IMR-90 (cell line): ENCODE results near the gene ZNF594. TPM values are rescaled to one million over a fixed set of nuclear protein-coding genes. Genes with fewer than 3 reads are reported as not detected.
"Not testable (repeated sequence)": the region's sequence is repeated elsewhere in the genome, so short reads cannot be mapped to it uniquely, and the experiment has no call there.

ENCODE experiments used
- ATAC-seq: fragments of 200-7000 bp; cut with Tn5 transposase; 2 replicates; pipeline ENCODE4 v1.9.1; 2020; ENCODE audit warnings: low read depth, mild to moderate bottlenecking, moderate library complexity
- BruUV-seq: library from RNA; stranded (reverse); fragments of 400-500 nt; replicated peaks from 2 replicates; lab custom pipeline; 2021; lab: Mats Ljungman, UMichigan
- CTCF ChIA-PET: fragments of 300-600 bp; formaldehyde crosslinking; extraction: SDS; loops from one replicate; lab custom pipeline; 2021; ENCODE audit warnings: antibody characterized with exemption; lab: Yijun Ruan, JAX
- POLR2A ChIA-PET: fragments of 300-600 bp; sonication (Branson Sonifier 250); formaldehyde crosslinking; loops from one replicate; lab custom pipeline; 2022; ENCODE audit warnings: antibody characterized with exemption; ENCODE audit not compliant: unreplicated experiment; lab: Charles Lee
- DNase-seq: peaks from one replicate; pipeline ENCODE4 v3.0.0; 2013
- H2AFZ ChIP-seq: replicated peaks from 2 replicates; pipeline ENCODE3; 2013; ENCODE audit warnings: low read length, mild to moderate bottlenecking; ENCODE audit not compliant: poor library complexity
- H2AK5ac ChIP-seq: 2 replicates; pipeline ENCODE4 v1.6.1; 2013; ENCODE audit warnings: low read depth, low read length, inconsistent platforms
- H2AK9ac ChIP-seq: replicated peaks from 2 replicates; pipeline ENCODE3; 2013; ENCODE audit warnings: mild to moderate bottlenecking, low read depth, low read length, moderate library complexity; ENCODE audit not compliant: poor library complexity
- H2BK120ac ChIP-seq: 2 replicates; pipeline ENCODE4 v1.6.1; 2013; ENCODE audit warnings: low read depth, low read length, inconsistent platforms
- H2BK15ac ChIP-seq: 3 replicates; pipeline ENCODE4 v1.6.1; 2013; ENCODE audit warnings: low read depth, low read length, inconsistent platforms
- H2BK20ac ChIP-seq: 2 replicates; pipeline ENCODE4 v1.6.1; 2013; ENCODE audit warnings: low read depth, mild to moderate bottlenecking, inconsistent platforms, low read length, moderate library complexity
- H2BK5ac ChIP-seq: 2 replicates; pipeline ENCODE4 v1.6.1; 2013; ENCODE audit warnings: mild to moderate bottlenecking, low read depth, low read length, inconsistent platforms; ENCODE audit not compliant: poor library complexity, severe bottlenecking
- H3K14ac ChIP-seq: replicated peaks from 2 replicates; pipeline ENCODE4 v1.6.1; 2013; ENCODE audit warnings: low read depth, low read length, inconsistent platforms
- H3K18ac ChIP-seq: 2 replicates; pipeline ENCODE4 v1.6.1; 2013; ENCODE audit warnings: low read depth, low read length, control low read depth
- H3K23ac ChIP-seq: 2 replicates; pipeline ENCODE4 v1.6.1; 2013; ENCODE audit warnings: low read depth, low read length, inconsistent platforms
- H3K27ac ChIP-seq: 2 replicates; pipeline ENCODE4 v1.5.1; 2013; ENCODE audit warnings: mild to moderate bottlenecking, control low read depth, low read length; ENCODE audit not compliant: insufficient read depth
- H3K27me3 ChIP-seq: 2 replicates; pipeline ENCODE4 v1.6.1; 2013; ENCODE audit warnings: low read length; ENCODE audit not compliant: control insufficient read depth, insufficient read depth
- H3K36me3 ChIP-seq: 2 replicates; pipeline ENCODE4 v1.6.1; 2013; ENCODE audit warnings: low read length, mixed read lengths; ENCODE audit not compliant: control insufficient read depth, insufficient read depth
- H3K4ac ChIP-seq: 2 replicates; pipeline ENCODE4 v1.6.1; 2013; ENCODE audit warnings: low read depth, low read length, inconsistent platforms
- H3K4me1 ChIP-seq: 2 replicates; pipeline ENCODE4 v1.6.1; 2013; ENCODE audit warnings: low read length, mixed read lengths; ENCODE audit not compliant: control insufficient read depth, insufficient read depth
- H3K4me2 ChIP-seq: 2 replicates; pipeline ENCODE4 v1.6.1; 2013; ENCODE audit warnings: low read depth, mild to moderate bottlenecking, control low read depth, low read length, moderate library complexity
- H3K4me3 ChIP-seq: 2 replicates; pipeline ENCODE4 v1.5.1; 2013; ENCODE audit warnings: low read depth, mild to moderate bottlenecking, control low read depth, low read length, moderate library complexity; ENCODE audit not compliant: insufficient read depth
- H3K56ac ChIP-seq: 2 replicates; pipeline ENCODE4 v1.6.1; 2013; ENCODE audit warnings: low read length, inconsistent platforms; ENCODE audit not compliant: insufficient read depth; ENCODE audit errors: extremely low read depth
- H3K79me1 ChIP-seq, 2 experiments: 2 replicates each; pipeline ENCODE4 v1.6.1; 2013; ENCODE audit warnings: low read length in 2 of 2, inconsistent platforms in 1 of 2, low read depth in 1 of 2
- H3K9ac ChIP-seq: 2 replicates; pipeline ENCODE4 v1.6.1; 2013; ENCODE audit warnings: low read depth, low read length, control low read depth
- H3K9me1 ChIP-seq: 2 replicates; pipeline ENCODE4 v1.6.1; 2013; ENCODE audit warnings: low read length, inconsistent platforms; ENCODE audit not compliant: insufficient read depth
- H3K9me3 ChIP-seq: 2 replicates; pipeline ENCODE4 v1.6.1; 2013; ENCODE audit warnings: low read length; ENCODE audit not compliant: control insufficient read depth, insufficient read depth
- H4K20me1 ChIP-seq: 2 replicates; pipeline ENCODE4 v1.6.1; 2013; ENCODE audit warnings: low read length, inconsistent platforms; ENCODE audit not compliant: insufficient read depth
- H4K5ac ChIP-seq: 2 replicates; pipeline ENCODE4 v1.6.1; 2013; ENCODE audit warnings: mild to moderate bottlenecking, low read depth, low read length, control low read depth
- H4K8ac ChIP-seq, 2 experiments: 2 replicates each; pipeline ENCODE4 v1.6.1; 2013; ENCODE audit warnings: low read depth in 2 of 2, low read length in 2 of 2, control low read depth in 1 of 2, inconsistent platforms in 1 of 2
- H4K91ac ChIP-seq: 2 replicates; pipeline ENCODE4 v1.6.1; 2013; ENCODE audit warnings: low read depth, low read length, inconsistent platforms; ENCODE audit not compliant: insufficient read depth
- WGBS, 2 experiments: methylation state at CpG; one replicate each; pipeline versions ENCODE4 v1.1.5 to v1.1.7; 2013; ENCODE audit warnings: missing lambda C conversion rate in 2 of 2; ENCODE audit not compliant: insufficient read length in 1 of 2; ENCODE audit errors: extremely low coverage in 2 of 2; 5-methylcytosine and 5-hydroxymethylcytosine counted together
- dilution Hi-C: fragments of 300-500 bp; cut with HindIII; formaldehyde crosslinking; loops from one replicate; pipeline ENCODE4 v1.14.3; 2018; ENCODE audit warnings: low sequenced_read_pairs; ENCODE audit not compliant: unreplicated experiment
- in situ Hi-C: fragments of 300-500 bp; cut with MboI; formaldehyde crosslinking; loops from 3 replicates; pipeline ENCODE4 v1.14.3; 2019; ENCODE audit warnings: low sequenced_read_pairs, inconsistent platforms, mixed read lengths
- intact Hi-C: fragments of 100-400 bp; cut with micrococcal nuclease; formaldehyde crosslinking; loops from 2 replicates; pipeline ENCODE4 v1.10.0; 2022
- polyA plus RNA-seq, 3 experiments: library from polyadenylated mRNA; depleted of rRNA; stranded (reverse); fragments of >200 nt; gene quantifications; 2 replicates each; pipeline ENCODE4 v1.2.3, GENCODE V29; 2012; ENCODE audit warnings: low replicate concordance in 1 of 3
- total RNA-seq: library from RNA; depleted of rRNA; stranded (reverse); fragments of >200 nt; gene quantifications from 2 replicates; pipeline ENCODE4 v1.2.3, GENCODE V29; 2012

The ZNF594 gene
- total and polyA plus RNA-seq, 2 of the 4 experiments (the other 2 are of a cell fraction): 2.5 to 7.2 TPM

GRCh38 chr17:5146122-5146521 lies 45.5 kb downstream of the ZNF594 start:
- H2BK20ac ChIP-seq, in situ Hi-C loops, H3K14ac ChIP-seq, POLR2A ChIA-PET, H4K5ac ChIP-seq, H4K91ac ChIP-seq, H3K36me3 ChIP-seq, DNase-seq, H3K9ac ChIP-seq, H3K56ac ChIP-seq, H3K23ac ChIP-seq, H3K4ac ChIP-seq, ATAC-seq, H3K79me1 ChIP-seq, dilution Hi-C loops, H3K4me2 ChIP-seq, H3K27me3 ChIP-seq, H4K20me1 ChIP-seq, H3K4me1 ChIP-seq, H4K8ac ChIP-seq, H3K9me3 ChIP-seq, H3K18ac ChIP-seq, H2BK120ac ChIP-seq, H3K9me1 ChIP-seq, H3K27ac ChIP-seq, H2AK5ac ChIP-seq, H3K4me3 ChIP-seq, H2AFZ ChIP-seq, intact Hi-C loops, CTCF ChIA-PET, H2BK15ac ChIP-seq, H2BK5ac ChIP-seq, H2AK9ac ChIP-seq, BruUV-seq: not testable (repeated sequence)
- no CpG with 5 or more reads among the region's 1 CpG for WGBS, 2 experiments

GRCh38 chr17:5142877-5143276 lies 48.8 kb downstream of the ZNF594 start:
- H3K4ac ChIP-seq, H2BK5ac ChIP-seq, H2AK5ac ChIP-seq, ATAC-seq, H3K36me3 ChIP-seq, H3K9me1 ChIP-seq, H3K9ac ChIP-seq, DNase-seq, CTCF ChIA-PET, H2BK15ac ChIP-seq, H3K27ac ChIP-seq, H4K91ac ChIP-seq, in situ Hi-C loops, H3K23ac ChIP-seq, H2BK120ac ChIP-seq, dilution Hi-C loops, H4K5ac ChIP-seq, H4K20me1 ChIP-seq, H3K4me2 ChIP-seq, H3K9me3 ChIP-seq, H3K14ac ChIP-seq, H2AFZ ChIP-seq, BruUV-seq, H3K56ac ChIP-seq, H3K27me3 ChIP-seq, H3K79me1 ChIP-seq, H4K8ac ChIP-seq, H2BK20ac ChIP-seq, POLR2A ChIA-PET, H3K18ac ChIP-seq, H2AK9ac ChIP-seq, intact Hi-C loops, H3K4me3 ChIP-seq, H3K4me1 ChIP-seq: not testable (repeated sequence)
- no CpG with 5 or more reads among the region's 18 CpGs for WGBS, 2 experiments
